ENCODE data around the gene RXRA. TPM values are rescaled to one million over a fixed set of nuclear protein-coding genes. Genes with fewer than 3 reads are reported as not detected.

The RXRA gene
- total RNA-seq, 1 experiment from 2014 or later = 29.9 TPM

DNA sequence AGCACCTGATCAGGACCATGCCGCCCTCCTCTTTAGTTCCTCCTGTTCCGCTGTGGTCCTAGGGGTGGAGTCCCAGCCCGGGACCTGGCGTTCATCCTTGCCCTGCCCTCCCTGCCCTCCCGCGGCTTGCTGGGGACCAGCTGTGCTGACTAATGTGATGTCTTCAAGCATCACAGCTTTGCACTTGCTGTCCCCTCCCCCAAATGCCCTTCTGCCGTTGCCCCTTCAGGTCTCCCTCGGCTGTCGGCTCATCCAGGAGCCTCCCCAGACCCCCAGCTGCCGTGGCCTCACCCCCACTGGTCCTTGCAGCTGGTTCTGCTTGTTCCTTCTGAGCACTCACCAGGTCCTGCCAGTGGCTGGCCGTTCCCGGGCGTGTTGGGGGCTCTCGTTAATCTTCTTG is 19.9 kb downstream of the RXRA start:
- Histone ChIP-seq H2BK12ac (ENCODE audit: insufficient read length, low read depth, low read length) (no peak overlapping the region), H3K4me1 (ENCODE audit: insufficient read depth, low read length) (no peaks in the 10 kb centered on the region), H3K9ac (ENCODE audit: extremely low read depth, insufficient read length, low read length) (no peak overlapping the region), H4K8ac (replicated peaks; ENCODE audit: insufficient read length, low read depth, low read length) (no peak overlapping the region), H3K23me2 (ENCODE audit: insufficient read length, low read depth, low read length, poor library complexity, severe bottlenecking) (no peaks in the 10 kb centered on the region), H3K27ac (ENCODE audit: insufficient read length, low read depth, low read length) (no peak overlapping the region), H2BK120ac (ENCODE audit: low read depth, low read length, poor library complexity, severe bottlenecking) (no peak overlapping the region), H3K27me3 (ENCODE audit: insufficient read depth, low read length) (no peaks in the 10 kb centered on the region), H2BK20ac (ENCODE audit: low read depth, low read length, poor library complexity, severe bottlenecking) (no peak overlapping the region), H3K4ac (ENCODE audit: low read depth, low read length) (no peak overlapping the region), H3K9me3 (ENCODE audit: control insufficient read depth, low read depth, low read length) (no peaks in the 10 kb centered on the region), H3T11ph (ENCODE audit: low read length) (no peak overlapping the region), H2BK5ac (ENCODE audit: insufficient read length, low read length) (no peak overlapping the region), H3K56ac (ENCODE audit: insufficient read length, low read depth, low read length) (no peak overlapping the region), H2BK15ac (ENCODE audit: low read depth, low read length) (no peak overlapping the region), H3K18ac (ENCODE audit: insufficient read length, low read depth, low read length) (no peak overlapping the region), H4K5ac (ENCODE audit: insufficient read length, low read depth, low read length) (no peak overlapping the region), H2AFZ (ENCODE audit: low read length) (no peak overlapping the region), H3K14ac (ENCODE audit: insufficient read depth, low read length) (no peak overlapping the region), H3K4me2 (ENCODE audit: insufficient read depth, insufficient read length, low read length) (no peak overlapping the region), H3K79me2 (ENCODE audit: insufficient read depth, low read length) (peaks cover 7% of the 10 kb centered on the region; the same call in 1 of the 2 replicates), H2AK5ac (ENCODE audit: insufficient read length, low read length) (no peak overlapping the region), H3K79me1 (ENCODE audit: insufficient read depth, low read depth, low read length, poor library complexity, severe bottlenecking) (peaks cover 2% of the 10 kb centered on the region), H4K91ac (ENCODE audit: insufficient read length, low read depth, low read length) (no peak overlapping the region), H4K20me1 (ENCODE audit: control insufficient read depth, insufficient read depth, insufficient read length) (no peaks in the 10 kb centered on the region), H3K23ac (ENCODE audit: insufficient read length, low read depth, low read length) (no peak overlapping the region)
- Mint-ChIP-seq H3K9me3 (no peaks in the 10 kb centered on the region), H3K36me3 (ENCODE audit: insufficient read depth in 1 of 3, low read depth in 3 of 3) (no peaks in the 10 kb centered on the region), H3K27ac (peak overlapping the region in 2 of 3 experiments; percentile 61 to 70; a peak in 1 of 7 replicates), H3K27me3 (ENCODE audit: low read depth) (no peaks in the 10 kb centered on the region), H3K4me1 (peaks cover 11 to 28% of the 10 kb centered on the region in 2 experiments), H3K4me3 (no peak overlapping the region)
- WGBS (ENCODE audit: extremely low coverage, insufficient read length, low lambda C conversion rate) = no CpG with 5 or more reads among the region's 14 CpGs
- no peak for DNase-seq
- TF ChIP-seq, protein P1, sequence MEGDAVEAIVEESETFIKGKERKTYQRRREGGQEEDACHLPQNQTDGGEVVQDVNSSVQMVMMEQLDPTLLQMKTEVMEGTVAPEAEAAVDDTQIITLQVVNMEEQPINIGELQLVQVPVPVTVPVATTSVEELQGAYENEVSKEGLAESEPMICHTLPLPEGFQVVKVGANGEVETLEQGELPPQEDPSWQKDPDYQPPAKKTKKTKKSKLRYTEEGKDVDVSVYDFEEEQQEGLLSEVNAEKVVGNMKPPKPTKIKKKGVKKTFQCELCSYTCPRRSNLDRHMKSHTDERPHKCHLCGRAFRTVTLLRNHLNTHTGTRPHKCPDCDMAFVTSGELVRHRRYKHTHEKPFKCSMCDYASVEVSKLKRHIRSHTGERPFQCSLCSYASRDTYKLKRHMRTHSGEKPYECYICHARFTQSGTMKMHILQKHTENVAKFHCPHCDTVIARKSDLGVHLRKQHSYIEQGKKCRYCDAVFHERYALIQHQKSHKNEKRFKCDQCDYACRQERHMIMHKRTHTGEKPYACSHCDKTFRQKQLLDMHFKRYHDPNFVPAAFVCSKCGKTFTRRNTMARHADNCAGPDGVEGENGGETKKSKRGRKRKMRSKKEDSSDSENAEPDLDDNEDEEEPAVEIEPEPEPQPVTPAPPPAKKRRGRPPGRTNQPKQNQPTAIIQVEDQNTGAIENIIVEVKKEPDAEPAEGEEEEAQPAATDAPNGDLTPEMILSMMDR (conservative IDR thresholded peaks at IDR 0.05) = no peak
